ENCODE data around the gene CDK5R1.

CDK5R1 gene

DNA sequence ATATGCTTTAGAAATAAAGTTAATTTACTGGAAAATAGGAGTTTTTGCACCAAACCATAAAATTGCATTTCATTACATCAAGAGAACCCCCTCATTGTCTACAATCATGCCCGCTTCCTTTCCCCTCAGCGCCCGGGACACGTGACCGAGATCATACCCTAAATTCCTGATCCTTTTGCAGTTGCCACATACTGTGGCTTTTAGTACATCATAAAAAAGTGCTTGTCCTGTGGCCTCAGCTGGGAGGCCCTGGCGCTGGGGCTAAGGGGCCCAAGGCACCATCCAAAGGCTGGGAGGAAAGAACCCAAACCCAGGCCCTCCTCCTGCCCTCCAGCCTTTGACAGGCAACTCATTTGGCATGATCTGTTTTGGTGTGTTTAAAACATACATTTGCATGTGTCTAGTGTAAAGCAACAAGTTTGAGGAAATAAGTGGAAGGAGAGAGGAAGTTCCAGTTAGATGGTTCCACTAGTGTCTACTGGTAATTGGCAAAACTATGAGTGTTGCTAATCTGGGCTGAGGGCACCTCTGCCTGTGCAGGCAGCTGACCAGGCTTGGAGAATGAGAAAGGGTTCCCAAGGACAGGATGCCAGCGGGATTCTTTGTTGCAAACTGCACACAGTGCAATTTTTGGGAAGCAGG lies 6.0 kb downstream of the CDK5R1 start:
- DNase-seq, result no peak

DNA sequence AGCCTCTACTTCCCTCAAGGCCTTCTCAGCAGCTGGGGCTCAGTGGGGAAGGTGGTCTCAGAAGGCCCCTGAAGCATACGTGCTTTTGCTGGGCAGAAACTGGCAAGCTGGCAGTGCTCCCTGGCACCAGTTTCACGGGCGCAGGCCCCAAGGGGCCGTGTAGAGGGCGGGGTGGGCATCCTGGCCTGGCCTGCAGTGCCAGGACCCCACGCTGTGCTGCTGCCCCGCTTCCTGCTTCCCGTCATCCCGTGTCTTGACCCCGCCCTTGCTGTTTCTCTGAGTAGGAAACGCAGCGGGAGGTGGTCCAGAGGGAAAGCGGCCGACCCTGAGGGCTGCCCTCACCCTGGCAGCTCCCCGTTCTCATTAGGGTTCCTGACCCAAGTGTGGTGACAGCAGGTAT lies 6.8 kb downstream of the CDK5R1 start:
- no peak for DNase-seq

DNA sequence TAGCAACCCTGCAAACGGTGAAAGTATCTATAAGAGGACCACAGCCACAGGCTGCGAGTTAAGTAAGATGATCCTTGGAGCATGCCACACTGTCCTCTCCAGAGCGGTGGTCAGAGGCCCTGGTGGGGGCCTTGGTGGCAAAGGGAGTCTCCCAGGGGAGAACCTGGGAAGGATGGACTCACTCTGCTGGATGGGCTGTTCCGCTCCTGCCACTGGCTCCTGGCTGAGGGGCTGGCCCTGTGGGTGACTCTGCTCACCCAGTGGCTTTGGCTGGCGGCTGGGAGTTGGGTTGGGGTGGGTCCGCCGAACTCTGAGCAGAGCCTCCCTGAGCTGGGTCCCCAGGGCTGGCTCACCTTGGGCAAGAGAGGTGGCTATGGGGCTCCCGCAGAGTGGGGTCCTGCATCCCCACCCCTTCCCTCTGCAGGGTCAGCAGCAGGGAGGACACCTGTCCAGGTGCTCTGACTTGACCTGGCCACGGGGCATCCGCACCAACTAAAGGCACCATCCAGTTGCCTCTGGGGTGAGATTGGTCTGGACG lies 7.3 kb downstream of the CDK5R1 start:
- no peak for DNase-seq

DNA sequence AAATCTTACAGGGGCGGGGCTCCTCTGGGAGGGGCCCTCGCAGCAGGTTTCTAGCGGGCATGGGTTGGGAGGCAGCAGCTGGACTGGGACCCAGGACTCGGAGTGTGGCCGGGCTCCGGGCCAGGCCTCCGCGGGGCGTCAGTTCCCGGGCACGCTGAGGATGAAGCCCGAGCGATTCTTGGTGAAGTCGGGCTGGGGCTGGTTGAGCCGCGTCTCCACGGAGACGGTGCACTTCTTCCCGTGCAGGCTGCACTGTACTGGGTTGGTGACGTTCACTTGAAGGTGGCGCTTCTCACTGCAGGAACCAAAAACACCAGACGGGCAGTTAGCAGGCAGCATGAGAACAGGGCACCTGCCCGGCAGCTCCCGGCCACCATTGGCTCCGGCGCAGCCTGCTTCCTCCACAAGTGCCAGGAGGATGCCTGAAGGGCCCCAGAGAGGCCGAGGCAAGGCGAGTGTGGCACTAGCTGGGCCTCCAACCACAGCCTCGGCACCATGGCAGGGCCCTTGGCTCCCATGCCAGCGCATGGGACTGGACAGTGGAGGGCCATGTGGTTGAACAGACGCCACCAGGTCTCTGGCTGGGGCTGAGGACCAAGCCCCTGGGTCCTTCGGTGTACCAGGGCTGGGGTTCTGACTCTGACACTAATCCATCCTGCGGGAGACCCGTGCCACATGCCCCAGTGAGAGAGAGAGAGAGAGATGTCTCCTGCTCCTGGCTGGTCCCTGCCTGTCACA lies 8.0 kb downstream of the CDK5R1 start:
- DNase-seq, result no peak

DNA sequence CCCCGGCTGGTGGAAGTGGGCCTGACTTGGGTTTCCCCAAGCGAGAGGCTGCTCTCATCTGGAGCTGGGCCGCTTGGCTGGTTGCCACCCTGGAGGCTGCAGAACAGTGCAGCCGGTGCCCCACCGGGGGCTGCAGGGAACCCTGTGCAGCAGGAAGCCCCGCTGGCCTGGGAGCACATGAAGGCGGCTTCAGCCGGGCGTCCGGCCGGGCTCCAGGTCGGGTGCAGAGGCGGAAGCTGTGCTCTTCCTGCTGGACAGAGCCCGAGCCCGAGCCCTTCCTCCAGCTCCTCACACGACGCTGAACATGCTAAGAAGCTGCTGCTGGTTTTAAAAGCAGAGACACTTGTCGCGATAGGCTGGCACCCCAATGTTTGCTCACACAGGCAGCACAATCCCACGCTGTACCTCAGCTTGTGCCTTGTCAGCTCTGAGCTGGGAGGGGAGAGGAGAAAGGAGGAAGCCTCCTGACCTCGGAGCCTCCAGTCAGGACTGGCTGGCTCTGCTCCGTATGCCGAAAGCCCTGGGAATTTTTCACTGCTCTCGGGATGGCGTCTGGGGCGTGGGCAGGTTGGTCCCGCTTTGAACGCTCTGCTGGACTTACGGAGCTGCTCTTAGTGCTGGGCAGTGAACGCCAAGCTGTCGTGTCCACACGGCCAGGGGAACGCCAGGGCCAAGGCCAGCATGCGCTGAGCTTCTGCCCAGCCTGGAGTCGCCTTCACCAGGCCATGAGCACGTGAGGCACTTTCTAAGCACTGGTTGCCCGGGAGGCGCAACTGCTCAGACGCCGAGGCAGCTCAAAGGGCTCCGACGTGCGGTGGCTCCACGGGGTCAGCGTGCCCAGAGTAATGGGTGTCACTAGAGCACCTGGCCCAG lies 8.8 kb downstream of the CDK5R1 start:
- peak; percentile 50 for DNase-seq

DNA sequence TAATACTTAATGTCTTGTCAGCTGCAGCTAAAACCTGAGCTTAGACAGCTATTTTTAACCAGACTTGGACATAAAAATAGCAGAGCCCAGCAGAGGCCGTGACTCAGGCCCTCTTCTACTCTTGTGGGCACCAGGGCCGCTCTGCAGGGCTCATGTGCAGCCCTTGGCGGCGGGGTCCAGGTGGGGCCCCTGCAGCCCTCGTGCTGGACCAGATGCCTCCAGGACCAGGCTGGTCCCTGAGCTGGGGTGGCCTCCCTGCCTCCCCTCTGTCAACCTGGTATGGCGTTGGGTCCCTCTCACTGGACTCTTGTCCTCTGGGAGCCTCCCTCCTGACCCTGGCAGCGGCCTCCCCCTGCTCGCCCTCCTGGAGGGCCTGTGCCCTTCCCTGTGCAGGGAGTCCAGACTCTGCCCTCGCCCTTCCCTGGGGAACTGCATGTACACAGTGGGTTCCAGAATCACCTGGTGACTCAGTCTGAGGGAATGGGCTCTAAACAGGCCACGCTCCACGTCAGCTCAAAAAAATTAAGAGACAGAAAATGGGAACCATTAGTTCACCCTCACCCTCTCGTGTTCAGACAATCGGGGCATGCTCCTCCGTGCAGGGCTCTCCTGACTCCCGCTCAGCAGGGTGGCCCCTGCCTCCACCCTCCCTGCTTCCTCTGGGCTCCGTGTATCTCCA lies 9.7 kb downstream of the CDK5R1 start:
- no peak for DNase-seq

DNA sequence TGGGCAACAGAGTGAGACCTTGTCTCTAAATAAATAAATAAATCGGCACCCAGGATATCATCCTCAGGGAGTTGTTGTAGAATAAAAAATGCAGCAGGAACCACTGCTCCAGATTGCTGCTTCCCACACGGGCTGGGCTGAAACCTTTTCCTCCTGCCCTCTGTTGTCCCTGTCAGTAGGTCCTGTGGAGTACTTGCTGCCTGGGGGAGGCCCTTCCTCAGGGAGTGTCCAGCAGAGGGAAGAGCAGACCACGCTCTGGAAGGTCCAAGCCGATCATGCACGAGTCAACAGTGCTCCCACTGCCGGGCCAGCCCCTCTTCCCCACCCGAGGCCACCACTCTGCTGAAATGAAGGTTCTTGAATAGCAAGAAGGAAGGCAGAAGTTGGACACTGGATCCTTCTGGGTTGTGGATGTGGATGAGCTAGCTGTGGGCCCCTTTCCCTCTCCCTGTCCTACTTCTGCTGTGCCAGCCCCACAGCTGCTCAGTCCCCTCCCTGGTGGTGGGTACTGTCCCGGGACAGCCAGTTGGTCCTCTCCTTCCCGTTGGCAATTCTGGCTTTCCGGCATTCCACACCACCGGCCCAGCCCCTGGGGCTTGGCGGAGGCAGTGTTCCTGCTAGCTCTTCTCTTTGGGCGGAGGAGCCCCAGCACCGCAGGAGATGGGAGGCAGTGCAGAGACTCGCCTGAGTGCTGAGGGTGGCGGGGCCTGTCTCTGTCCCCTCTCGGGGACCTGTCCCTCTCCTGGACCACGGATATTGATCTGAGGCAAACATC lies 10.8 kb downstream of the CDK5R1 start:
- DNase-seq, result no peak

DNA sequence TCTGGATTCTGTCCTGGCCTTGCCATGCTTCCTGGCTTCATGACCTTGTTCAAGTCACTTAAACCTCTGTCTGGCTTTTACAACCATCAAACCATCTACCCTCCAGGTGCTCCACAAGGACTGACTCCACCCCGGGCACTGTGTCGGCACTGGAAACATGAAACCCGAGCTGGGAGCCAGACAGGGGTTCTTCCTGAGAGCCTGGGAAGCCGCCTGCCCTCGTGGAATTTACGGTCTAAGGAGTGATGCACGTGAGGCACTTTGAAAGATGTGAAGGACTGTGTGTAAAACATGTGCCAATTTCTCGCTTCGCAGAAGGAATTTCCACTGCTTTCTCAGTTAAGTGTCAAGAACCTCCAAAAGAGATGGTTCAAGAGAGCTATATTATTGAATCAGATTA lies 11.6 kb downstream of the CDK5R1 start:
- no peak for DNase-seq

DNA sequence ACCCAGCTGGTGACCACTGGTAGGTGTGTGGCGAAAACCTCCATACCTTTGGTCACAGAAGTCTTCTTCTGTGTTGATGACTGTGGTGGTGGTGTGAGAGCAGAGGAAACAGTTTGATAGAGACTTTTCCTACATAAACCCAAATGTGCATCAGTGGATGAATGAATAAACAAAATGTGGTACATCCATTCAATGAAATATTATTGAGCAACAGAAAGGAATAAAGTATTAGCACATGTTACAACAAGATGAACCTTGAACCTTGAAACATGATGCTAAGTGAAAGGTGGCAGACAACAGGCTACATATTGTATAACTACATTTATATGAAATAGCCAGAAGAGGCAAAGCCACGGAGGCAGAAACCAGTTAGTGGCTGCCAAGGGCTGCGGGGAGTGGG lies 15.2 kb downstream of the CDK5R1 start:
- no peak for DNase-seq

DNA sequence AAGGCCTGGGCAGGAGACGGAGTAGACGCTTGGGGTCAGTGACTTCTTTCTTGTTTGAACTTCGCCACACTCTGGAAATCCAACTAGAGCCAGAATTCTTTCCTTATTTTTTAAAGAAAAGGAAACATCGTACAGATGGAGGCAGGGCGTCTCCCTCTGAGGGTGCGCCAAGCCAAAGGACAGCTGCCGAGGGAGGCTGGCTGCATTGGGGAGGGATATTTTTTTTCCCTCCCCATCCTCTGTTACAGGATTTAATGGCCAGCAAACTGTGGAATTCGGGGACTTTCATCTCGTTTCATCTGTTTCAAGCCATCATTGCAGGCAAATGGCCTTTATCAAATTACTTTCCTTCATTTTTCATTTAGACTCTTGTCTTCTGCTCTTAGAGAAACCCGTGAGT lies 15.9 kb downstream of the CDK5R1 start:
- no peak for DNase-seq

DNA sequence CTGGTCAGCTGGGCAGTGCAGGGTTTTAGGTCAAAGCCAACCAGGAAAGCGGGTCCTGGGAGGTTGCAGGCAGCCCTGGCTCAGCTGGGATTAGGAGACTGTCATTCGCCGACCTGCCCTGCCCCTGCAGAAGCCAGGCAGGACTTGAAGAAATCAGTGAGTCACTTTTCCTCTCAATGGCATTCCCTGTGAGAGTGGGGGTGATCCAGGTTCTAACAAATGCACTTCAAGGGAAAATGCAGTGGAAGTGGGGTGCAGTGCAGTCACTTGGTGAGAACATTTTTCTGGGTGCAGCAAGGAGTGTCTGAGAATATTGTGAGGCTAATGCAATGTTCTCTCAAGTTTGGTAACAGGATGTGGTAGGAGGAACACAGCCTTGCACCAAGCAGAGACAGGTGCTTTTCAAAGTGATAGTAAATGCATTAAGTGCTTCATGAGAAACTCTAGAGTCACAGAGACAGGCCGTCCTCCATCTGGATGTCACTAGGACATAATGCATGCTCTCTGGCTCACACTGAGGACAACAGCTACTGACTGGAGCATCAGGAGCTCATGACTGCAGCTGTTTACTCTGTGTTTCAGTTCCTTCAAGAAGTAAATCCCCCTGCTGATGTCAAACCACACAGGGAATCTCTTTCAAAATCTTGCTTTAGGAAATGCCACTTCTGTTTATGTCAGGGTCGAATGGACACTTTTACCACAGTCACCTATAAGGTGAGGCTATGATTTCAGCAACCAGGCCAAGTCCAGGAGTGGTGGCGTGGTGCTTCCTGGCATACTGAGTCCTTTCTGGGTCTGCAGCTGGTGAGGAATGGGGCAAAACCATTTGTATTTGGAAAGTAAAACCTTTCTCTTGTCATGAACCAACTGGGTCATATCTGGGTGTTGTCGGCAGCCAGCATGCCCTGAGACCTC lies 16.7 kb downstream of the CDK5R1 start:
- no peak for DNase-seq

DNA sequence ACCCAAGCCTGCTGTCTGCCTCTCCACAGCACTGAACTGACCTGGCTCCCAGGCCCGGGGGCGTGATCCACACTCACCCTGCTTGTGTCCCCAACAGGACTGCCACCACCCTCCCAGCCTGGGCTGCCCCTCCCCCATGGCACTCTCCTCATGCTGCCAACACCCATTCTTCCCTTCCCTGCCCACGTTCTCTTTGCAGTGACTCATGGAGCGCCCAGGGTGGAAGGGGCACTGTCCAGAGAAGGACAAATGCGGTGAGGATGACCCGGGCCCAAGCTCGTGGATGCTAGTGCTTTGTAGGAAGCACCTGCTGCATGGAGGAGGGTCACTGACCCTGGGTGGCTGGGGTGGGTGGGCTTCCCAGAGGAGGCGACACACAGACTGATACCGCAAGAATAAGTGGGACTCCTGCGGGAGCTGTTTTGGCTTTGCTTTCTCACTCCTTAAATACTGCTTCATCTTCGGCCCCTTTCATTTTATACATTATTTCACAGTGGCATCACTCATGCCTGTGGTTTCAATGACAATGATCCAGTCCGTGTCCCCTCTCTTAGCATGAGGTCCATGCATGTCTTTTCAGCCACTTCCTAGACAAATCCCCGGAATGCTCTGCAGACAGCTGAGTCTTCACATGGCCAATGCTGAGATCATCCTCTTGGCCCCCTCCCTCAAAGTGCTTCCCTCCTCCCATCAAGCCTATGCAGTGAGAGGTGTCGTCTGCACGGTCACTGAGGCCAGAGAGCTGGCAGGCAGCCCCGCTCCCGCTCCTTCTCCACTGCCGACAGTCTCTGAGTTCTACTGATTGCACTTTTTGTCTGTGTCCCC lies 17.6 kb downstream of the CDK5R1 start:
- no peak for DNase-seq

DNA sequence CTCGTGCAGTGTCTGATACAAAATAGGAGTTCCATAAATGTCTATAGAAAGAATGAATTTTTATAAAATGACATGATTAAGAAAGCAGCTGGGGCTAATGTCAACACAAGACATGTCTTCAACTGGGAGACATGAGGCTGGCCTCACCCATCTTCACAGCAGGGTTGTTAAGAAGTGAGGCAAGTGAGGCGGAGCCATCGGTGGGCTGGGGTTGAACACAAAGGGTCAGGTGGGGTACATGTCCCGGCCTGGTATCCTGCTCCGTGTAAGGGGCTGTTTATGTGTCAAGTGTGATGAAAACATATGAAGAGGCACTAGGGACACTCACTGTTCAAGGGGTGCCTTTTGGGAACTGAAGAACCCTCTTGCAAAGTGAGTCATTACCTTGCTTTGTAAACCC lies 22.1 kb downstream of the CDK5R1 start:
- no peak for DNase-seq

DNA sequence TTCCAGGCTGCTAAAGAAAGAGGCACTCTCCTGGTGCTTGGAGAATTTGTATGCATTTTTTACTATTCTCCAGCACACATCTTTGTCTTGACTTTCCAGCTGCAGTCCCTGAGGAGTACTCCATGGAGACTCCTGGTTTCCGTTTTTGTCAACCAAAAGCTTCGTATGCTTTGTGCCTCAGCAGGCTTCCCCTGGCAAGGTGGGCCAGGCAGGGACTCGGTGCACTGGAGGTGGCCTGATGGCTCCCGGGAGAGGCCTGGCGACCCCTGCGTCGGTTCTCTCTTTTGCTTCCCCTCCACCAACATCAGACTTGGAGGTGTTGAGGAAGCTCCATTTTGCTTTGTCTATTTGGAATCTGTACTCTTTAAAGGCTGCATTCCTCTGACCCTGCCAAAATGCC lies 23.7 kb downstream of the CDK5R1 start:
- no peak for DNase-seq

DNA sequence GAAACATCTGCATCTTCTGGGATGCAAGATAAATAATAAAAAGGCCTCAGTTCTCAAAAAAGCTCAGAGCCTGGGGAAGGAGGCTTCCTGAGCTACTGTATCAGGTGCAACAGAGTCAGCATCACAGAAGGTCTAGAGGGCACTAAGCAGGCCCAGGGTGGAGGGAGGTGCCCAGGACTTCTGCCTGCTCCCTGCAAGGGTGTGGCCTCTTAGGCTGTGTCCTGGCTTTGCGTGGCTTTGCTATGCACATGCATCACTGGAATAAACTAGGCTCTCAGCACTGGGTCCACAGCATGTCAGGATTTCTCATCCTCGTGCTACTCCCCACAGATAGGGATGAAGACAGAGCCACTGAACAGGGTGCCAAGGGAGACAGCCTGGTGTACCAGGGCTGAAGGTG lies 25.5 kb downstream of the CDK5R1 start:
- DNase-seq, result no peak

DNA sequence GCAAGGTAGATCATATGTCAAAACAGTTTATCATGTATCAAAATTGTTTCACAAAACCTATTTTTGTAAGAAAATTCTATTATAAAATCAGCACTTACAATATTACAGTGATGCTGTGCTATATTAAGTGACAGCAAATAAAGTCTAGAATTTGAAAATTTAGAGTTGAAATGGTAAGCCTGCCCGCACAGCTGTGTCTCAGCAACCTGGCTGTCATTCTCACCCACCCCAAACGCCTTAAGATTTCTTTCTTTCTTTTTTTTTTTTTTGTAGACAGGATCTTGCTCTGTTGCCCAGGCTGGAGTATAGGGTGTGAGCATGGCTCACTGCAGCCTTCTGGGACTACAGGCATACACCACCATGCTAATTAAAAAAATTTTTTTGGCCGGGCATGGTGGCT lies 26.8 kb downstream of the CDK5R1 start:
- no peak for DNase-seq

DNA sequence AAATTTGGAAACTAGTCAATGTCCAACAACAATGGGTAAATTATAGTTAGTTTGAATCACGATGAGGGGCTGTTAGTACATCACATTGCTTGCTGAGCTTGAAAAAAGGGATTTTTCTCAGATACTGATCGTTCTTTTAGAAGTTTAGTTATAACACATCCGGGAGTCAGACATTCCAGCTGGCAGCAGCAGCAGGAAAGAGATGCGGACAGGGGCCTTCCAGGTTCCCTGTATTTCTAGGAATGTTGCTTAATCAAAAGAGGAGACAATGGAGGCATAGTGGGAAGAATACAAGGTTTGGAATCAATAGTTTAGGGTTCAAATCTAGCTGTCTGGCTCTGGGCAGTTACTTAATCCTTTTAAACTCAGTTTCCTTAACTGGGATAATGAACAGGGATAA lies 27.8 kb downstream of the CDK5R1 start:
- no peak for DNase-seq

DNA sequence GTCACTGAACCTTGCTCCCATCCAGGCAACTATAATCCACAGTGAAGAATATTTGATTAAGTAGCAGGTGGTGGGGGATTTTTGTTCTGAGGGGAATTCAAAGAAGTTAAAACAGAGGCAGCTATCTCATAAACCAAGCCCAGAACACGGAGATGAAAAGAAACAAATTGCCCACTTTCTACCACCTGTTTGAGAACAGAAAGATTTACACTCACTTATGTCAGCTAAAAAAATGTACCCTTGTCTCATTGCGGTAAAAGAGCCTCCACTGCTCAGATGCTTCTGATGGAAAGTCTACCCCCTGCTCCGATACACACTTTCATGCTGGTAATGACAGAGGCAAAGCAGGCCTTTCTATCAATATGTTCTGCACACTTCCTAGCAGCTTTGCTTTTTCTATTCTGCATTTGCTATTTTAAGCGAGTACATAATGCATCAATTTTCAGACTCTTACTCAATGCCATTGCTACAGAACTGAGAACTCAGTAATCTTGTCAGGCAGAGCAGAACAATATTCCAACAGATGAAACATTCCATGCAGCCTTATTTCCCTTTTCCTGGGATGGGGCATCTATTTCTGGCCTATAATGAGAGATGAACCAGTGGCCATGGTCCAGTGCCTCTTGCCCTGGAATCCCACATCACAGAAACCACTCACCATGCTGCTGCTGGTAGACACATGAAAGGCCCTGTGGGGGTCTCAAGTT lies 29.0 kb downstream of the CDK5R1 start:
- no peak for DNase-seq

DNA sequence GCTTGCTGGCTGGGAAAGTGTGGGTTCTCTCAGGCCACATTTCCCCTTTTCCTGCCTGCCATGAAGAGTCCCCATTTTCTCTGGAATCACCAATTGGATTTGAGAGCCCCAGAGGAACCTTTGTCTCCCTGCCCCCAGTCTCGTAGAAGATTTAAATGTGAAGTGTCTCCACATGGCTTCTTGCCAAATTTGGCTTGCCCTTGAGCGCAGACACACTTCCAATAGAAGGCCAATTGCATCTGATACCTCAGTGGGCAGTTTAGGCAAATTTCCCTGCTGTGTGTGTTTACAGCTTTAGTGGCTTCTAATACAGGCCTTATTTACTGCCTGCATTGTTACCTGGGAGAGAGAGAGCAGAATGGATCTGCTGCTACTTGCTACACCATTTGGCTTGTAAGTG lies 29.7 kb downstream of the CDK5R1 start:
- no peak for DNase-seq
